Inflammatory macrophage (primary cell): Measurements from ENCODE around the gene PLA2G4D.

ENCODE experiments used
- DNase-seq, 2 donors: peaks; one replicate each; pipeline ENCODE4 v3.0.0-alpha.2; 2020 to 2022

Gene PLA2G4D

DNA sequence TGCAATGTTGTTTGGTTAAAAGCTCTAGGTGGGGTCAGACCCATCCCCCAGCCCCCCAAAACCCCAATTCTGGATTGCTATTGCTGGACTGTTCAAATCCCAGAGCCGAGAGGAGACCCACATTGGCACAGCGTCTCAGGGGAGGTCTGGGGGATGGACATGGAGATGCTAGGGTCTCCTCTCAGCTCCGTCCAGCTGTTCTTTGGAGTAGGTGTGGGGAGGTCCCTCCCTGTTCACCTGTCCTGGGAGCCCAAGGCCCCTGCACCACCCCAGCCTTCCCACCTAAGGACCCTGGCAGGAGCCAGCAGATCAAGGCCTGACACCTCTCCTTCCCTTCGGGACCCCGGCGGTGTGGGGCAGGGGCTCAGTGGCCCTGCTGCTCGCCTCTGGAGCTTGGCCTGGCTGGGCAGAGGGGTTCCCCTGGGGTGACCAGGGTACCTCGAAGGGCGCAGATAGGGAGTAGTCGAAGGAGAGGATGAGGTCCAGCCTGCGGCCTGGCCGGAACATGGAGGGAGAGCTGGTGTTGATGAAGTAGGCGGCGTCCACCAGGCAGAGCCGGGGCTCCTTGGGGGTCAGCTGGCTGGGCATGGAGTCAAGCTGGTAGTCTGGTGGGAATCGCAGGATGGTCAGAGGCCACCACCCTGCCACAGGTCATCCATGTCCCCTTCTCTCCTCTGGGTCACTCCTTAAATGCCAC, 23.9 kb downstream of the PLA2G4D start:
- no peak for DNase-seq

DNA sequence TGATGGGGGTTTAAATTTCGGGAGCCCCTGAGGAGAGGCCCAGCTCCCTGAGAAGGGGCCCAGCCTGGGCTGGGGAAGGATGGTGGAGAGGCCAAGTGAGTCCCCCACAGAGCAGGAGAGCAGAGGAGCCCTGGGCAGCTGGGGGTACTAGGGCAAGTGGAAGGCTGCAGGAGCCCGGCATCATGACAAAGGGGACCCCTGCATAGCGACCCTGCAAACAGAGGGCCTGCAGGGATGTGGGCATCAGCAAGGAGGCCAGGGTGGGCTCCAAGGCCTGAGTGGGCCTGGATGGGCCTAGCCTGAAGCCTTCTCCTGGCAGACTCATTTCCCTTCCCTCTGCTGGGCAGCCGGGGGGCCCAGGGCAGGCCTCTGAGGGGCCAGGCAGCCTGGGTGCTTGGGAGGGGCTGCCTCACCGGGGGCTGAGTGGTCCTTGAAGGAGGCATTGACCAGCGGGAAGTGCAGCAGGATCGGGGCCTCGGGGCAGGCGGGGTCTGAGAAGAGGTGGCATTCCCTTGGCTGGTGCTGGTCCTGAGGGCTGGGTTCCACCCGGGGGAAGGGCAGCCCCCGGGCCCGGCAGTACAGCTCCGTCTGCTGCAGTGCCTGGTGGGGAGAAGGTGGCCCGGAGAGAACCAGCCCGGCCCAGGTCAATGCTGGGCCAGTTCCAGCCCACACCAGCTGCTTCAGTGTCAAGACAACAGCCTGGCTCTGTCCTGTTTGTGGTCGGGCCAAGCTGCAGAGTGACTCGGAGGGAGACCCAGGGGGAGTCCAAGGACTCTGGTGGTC, 24.7 kb downstream of the PLA2G4D start:
- DNase-seq: no peak

DNA sequence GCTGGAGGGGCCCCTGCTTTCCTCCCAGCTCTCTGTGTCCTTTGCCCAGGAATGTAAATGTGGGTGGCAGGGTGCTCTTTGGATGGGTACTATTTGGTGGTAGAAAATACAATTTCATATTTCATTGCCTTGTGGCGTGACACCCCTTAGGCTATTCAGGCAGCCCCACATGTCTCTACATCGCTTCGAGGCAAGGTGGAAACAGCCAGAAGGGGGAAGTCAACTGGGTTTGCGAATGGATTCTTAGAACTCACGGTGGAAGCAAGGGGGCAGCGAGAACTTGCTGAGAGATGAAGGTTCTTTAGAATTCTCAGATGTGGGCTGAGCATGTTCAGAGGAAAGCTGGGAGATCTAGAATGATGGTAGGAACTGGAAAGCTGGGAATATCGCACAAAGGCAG, 25.3 kb downstream of the PLA2G4D start:
- no peak for DNase-seq

DNA sequence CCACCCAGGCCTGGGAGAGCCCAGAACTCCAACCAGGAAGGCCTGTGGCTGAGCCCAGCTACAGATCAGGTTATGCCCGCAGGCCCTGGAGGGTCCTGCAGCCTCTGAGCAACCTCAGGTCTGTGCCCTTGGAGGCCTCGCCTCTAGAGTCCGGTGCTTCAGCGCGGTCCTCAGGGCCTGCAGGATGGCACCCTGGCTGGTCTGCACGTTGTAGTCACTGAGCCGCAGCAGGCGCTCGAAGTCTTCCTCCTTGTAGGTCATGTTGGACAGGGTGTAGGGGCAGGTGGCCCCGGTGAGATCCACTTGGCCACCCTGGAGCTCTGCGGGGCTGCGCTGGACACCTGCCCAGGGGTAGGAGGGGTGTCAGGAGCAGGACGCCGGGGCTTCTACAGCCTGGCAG, 25.8 kb downstream of the PLA2G4D start:
- DNase-seq: no peak

- no peak for DNase-seq
Observed at GRCh38 chr15:42066764-42067415, 27.5 kb downstream of the PLA2G4D start.

- no peak for DNase-seq
Observed at GRCh38 chr15:42065468-42065867, 28.9 kb downstream of the PLA2G4D start.

- DNase-seq: no peak
Observed at GRCh38 chr15:42065033-42065432, 29.3 kb downstream of the PLA2G4D start.

DNA sequence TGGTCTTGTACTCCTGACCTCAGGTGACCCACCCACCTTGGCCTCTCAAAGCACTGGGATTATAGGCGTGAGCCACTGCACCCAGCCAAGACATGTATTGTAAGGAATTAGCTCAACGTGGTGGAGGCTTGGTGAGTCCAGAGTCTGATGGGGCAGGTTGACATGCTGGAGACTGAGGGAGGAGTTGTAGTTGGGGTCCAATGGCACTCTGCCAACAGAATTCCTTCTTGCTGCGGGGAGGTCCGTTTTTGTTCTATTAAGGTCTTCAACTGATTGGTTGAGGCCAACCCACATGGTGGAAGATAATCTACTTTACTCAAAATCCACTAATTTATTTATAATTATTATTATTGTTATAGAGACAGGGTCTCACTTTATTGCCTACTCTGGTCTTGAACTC, 30.1 kb downstream of the PLA2G4D start:
- no peak for DNase-seq

GRCh38 chr15:42063122-42063848, 31.1 kb downstream of the PLA2G4D start:
- DNase-seq: no peak

GRCh38 chr15:42062284-42062806, 32.0 kb downstream of the PLA2G4D start:
- DNase-seq: no peak

DNA sequence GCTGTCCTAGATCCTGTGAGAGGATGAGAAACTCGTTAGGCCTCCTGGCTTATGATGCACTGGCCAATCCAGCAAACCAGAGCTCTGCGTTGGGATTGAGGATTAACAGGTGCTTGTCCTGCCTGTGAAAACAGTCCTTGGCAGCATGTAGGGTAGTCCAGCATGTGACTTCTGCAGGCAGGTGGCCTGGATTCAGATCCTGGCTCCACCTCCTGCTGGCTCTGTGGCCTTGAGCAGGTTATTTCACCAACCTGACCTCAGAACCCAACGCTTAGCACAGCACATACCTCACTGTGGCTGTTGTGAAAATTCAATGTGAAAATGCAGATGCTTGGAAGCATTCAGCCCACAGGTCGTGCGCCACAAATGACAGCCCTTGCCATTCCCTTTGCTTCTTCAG, 33.6 kb downstream of the PLA2G4D start:
- DNase-seq: no peak

GRCh38 chr15:42060477-42060763, 33.9 kb downstream of the PLA2G4D start:
- DNase-seq: no peak

GRCh38 chr15:42059661-42060476, 34.5 kb downstream of the PLA2G4D start:
- peak; percentile 54 to 66 for DNase-seq

DNA sequence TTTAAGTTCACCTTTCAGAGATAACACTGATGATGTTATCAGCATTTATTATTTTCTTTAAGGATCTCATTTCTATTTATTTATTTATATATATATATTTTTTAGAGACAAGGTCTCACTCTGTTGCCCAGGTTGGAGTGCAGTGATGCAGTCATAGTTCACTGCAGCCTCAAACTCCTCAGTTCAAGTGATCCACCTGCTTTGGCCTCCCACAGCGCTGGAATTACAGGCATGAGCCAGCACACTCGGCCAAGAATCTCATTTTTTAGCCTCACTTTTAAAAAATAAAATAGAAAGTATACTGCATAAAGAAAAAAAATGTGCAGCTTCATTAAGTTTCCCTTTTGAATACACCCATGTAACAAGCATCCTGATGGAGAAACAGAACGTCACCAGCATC, 35.6 kb downstream of the PLA2G4D start:
- no peak for DNase-seq

- DNase-seq: no peak
Observed at GRCh38 chr15:42057799-42058646, 36.3 kb downstream of the PLA2G4D start.

GRCh38 chr15:42056934-42057798, 37.2 kb downstream of the PLA2G4D start:
- peak; percentile 64 to 76 for DNase-seq

- no peak for DNase-seq
Observed at GRCh38 chr15:42053914-42054313, 40.4 kb downstream of the PLA2G4D start.

- no peak for DNase-seq
Observed at GRCh38 chr15:42053010-42053409, 41.4 kb downstream of the PLA2G4D start.

DNA sequence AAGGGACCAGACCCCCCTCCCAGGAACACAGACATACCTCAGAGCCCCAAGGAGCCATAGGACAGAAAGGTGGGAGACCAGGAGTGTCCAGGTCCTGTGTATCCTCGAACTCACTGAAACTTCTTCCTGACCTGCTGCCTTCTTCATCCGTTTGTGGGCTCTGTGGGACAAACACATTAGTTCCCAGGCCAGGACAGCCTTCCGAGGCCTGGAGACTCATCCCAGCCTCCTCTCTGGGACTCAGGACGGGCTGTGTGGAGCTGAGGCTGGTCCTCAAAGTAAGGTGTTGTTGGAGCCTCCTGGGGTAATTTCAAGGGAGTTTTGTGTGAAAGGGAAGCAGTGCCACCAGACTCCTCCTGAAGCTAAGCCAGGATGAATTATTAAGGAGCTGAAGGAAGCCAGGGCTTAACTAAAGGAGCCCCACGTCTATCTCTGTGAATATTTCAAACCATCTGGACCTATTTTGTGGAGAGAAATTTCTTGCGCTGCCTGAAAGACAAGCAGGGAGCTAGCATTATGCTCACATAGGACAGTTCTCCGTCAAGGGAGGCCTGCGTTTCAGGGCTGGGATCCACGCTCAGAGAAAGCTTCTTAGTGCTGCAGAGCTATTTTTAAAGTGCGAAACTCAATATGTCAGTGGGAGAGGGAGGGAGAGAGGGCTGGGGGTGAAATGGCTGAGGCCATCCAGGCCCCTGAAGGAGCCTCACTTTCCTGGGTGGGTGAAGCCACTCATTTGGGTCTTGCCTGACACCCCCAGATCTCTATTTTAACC, 43.7 kb downstream of the PLA2G4D start:
- DNase-seq: no peak
